ENCODE data around the gene GAS5. TPM values are rescaled to one million over a fixed set of nuclear protein-coding genes. Genes with fewer than 3 reads are reported as not detected.

Gene GAS5
- total RNA-seq, 2 experiments from 2014 or later: 865 to 867 TPM

DNA sequence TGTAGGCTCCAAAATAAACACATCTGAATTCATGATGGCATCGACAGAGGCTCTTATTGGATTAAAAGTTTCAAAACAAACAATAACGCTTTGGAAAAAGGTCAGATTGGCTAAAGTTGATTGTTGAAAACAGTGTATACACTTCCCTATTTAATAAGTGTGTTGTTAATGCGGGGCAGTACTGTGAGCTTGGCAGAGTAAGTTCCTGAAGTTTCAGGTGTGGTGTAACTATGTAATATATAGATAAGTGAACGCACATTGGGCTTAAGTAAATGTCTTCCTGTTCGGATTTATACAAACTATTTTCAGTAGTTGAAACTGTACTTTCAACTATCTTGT, 1.2 kb upstream of the GAS5 start:
- no peaks in the 10 kb centered on the region for H3K27me3 Mint-ChIP-seq
- no peaks in the 10 kb centered on the region for H3K9me3 ChIP-seq (ENCODE audit: control insufficient read depth in 1 of 2, insufficient read depth in 1 of 2, low read length in 2 of 2)
- peaks cover 85% of the 10 kb centered on the region for H3K4me1 Mint-ChIP-seq (ENCODE audit: low read depth)
- DNase-seq (no peak), ATAC-seq (ENCODE audit: poor library complexity) (no peak)
- H3K4me3 Mint-ChIP-seq: peak overlapping the region; percentile 93
- peak overlapping the region; percentile 90 for H3K4me3 ChIP-seq (ENCODE audit: low read length)
- H3K27me3 ChIP-seq (ENCODE audit: control insufficient read depth in 1 of 2, insufficient read depth in 2 of 2, low read length in 2 of 2): no peaks in the 10 kb centered on the region
- H3K36me3 ChIP-seq (ENCODE audit: insufficient read depth, low read length): peaks cover 41% of the 10 kb centered on the region
- no peaks in the 10 kb centered on the region for H3K9me3 Mint-ChIP-seq
- TF ChIP-seq CTCF (IDR thresholded peaks at IDR 0.05): no peak
- H3K36me3 Mint-ChIP-seq (ENCODE audit: low read depth): peaks cover 81% of the 10 kb centered on the region
- ChIA-PET POLR2A (interaction anchor here (0.7 to 7.9 kb wide), 21 partner anchors 8 to 1437 kb away, joined by 3 to 96 read pairs (median 6); partner anchors contain the start of genes CACYBP, CENPL, DARS2 and KLHL20), CTCF (interaction anchor here (1.4 kb wide), 1 partner anchor 15 kb away, joined by 3 read pairs; no protein-coding TSS in a partner anchor)
- peaks cover 60% of the 10 kb centered on the region for H3K4me1 ChIP-seq (ENCODE audit: insufficient read depth, low read length)
- H3K27ac ChIP-seq (ENCODE audit: low read depth in 1 of 2, low read length in 2 of 2): peak overlapping the region; percentile 96
- intact Hi-C loops (cut with DNase I, micrococcal nuclease): loop anchor here (2.0 to 5.0 kb wide), 5 partner anchors 154 to 1338 kb away; partner anchors contain the start of genes KLHL20 (in 2 of the 2), CACYBP (in 1 of the 2) and PRDX6 (in 1 of the 2)
- H3K27ac Mint-ChIP-seq: peak overlapping the region; percentile 95

- Mint-ChIP-seq H3K27me3 (no peaks in the 10 kb centered on the region), H3K9me3 (no peaks in the 10 kb centered on the region), H3K4me3 (peak within 1 kb of the TSS; percentile 93), H3K27ac (peak within 1 kb of the TSS; percentile 95), H3K4me1 (ENCODE audit: low read depth) (peaks cover 88% of the 10 kb centered on the region), H3K36me3 (ENCODE audit: low read depth) (peaks cover 81% of the 10 kb centered on the region)
- Histone ChIP-seq H3K4me1 (ENCODE audit: insufficient read depth, low read length) (peaks cover 60% of the 10 kb centered on the region), H3K4me3 (ENCODE audit: low read length) (peak within 1 kb of the TSS; percentile 90), H3K27me3 (ENCODE audit: control insufficient read depth in 1 of 2, insufficient read depth in 2 of 2, low read length in 2 of 2) (no peaks in the 10 kb centered on the region), H3K9me3 (ENCODE audit: control insufficient read depth in 1 of 2, insufficient read depth in 1 of 2, low read length in 2 of 2) (no peaks in the 10 kb centered on the region), H3K36me3 (ENCODE audit: insufficient read depth, low read length) (peaks cover 45% of the 10 kb centered on the region), H3K27ac (ENCODE audit: low read depth in 1 of 2, low read length in 2 of 2) (peak within 1 kb of the TSS; percentile 96)
- intact Hi-C loops (cut with DNase I, micrococcal nuclease): loop anchor here (1.0 to 5.0 kb wide), 8 partner anchors 44 to 1338 kb away; partner anchors contain the start of genes CENPL (in 2 of the 2), DARS2 (in 2 of the 2), KLHL20 (in 2 of the 2) and CACYBP (in 1 of the 2)
- TF ChIP-seq CTCF (IDR thresholded peaks at IDR 0.05): no peak
- POLR2A ChIA-PET: interaction anchor here (0.6 to 7.9 kb wide), 35 partner anchors 8 to 1437 kb away, joined by 3 to 96 read pairs (median 4); partner anchors contain the start of genes CACYBP, CENPL, DARS2 and KLHL20
- CTCF ChIA-PET: interaction anchor here (0.9 to 1.4 kb wide), 2 partner anchors 14 to 439 kb away, joined by 3 to 4 read pairs; no protein-coding TSS in a partner anchor
- ATAC-seq (ENCODE audit: poor library complexity) (peak; percentile 50), DNase-seq (peak; percentile 79 to 97 (median 90))
Observed at GRCh38 chr1:173868266-173869020, 654 bp upstream of the GAS5 start, which contains the start of gene ZBTB37. ZBTB37 (plus strand) TSS chr1:173868380; CDS start chr1:173870226, 1,846 bp downstream.

DNA sequence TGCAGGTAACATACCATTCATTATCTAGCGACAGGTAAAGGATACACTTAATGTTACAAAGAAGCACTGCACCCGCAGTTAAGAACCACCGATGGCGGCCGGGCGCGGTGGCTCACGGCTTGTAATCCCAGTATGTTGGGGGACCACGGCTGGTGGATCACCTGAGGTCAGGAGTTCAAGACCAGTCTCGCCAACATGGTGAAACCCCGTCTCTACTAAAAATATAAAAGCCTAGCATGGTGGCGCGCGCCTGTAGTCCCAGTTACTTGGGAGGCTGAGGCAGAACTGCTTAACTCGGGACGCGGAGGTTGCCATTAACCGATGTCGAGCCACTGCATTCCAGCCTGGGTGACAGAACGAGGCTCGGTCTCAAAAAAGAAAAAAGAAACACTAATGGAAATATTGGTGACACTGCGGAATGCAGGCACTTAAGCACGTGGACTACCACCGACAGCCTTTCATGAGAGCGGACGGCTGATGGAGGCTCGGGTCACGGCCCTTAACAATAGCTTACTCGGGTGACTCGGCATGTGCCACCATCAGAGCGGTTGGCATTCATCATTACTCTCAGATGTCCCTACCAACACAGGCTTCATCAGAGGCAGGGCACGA, 542 bp downstream of the GAS5 start:
- DNase-seq: peak in 5 of 14 experiments; percentile 3 to 59 (median 5)
- Histone ChIP-seq H3K36me3 (ENCODE audit: insufficient read depth, low read length) (peaks cover 49% of the 10 kb centered on the region), H3K27me3 (ENCODE audit: control insufficient read depth in 1 of 2, insufficient read depth in 2 of 2, low read length in 2 of 2) (no peaks in the 10 kb centered on the region), H3K27ac (ENCODE audit: low read depth in 1 of 2, low read length in 2 of 2) (peak overlapping the region; percentile 96), H3K4me3 (ENCODE audit: low read length) (peak overlapping the region; percentile 90), H3K4me1 (ENCODE audit: insufficient read depth, low read length) (peaks cover 56% of the 10 kb centered on the region), H3K9me3 (ENCODE audit: control insufficient read depth in 1 of 2, insufficient read depth in 1 of 2, low read length in 2 of 2) (no peaks in the 10 kb centered on the region)
- CTCF ChIA-PET: no interaction called here
- peaks cover 82% of the 10 kb centered on the region for H3K36me3 Mint-ChIP-seq (ENCODE audit: low read depth)
- H3K4me3 Mint-ChIP-seq: peak overlapping the region; percentile 93
- POLR2A ChIA-PET: interaction anchor here (1.0 to 7.9 kb wide), 14 partner anchors 11 to 1335 kb away, joined by 3 to 96 read pairs (median 7); partner anchors contain the start of genes CACYBP, CENPL, DARS2 and KLHL20
- no peak for TF ChIP-seq CTCF (IDR thresholded peaks at IDR 0.05)
- intact Hi-C loops (cut with DNase I, micrococcal nuclease): loop anchor here (2.0 to 5.0 kb wide), 4 partner anchors 154 to 1130 kb away; partner anchors contain the start of genes CACYBP (in 1 of the 2), KLHL20 (in 1 of the 2) and PRDX6 (in 1 of the 2)
- H3K27me3 Mint-ChIP-seq: no peaks in the 10 kb centered on the region
- peaks cover 81% of the 10 kb centered on the region for H3K4me1 Mint-ChIP-seq (ENCODE audit: low read depth)
- H3K27ac Mint-ChIP-seq: peak overlapping the region; percentile 95
- no peak for ATAC-seq (ENCODE audit: poor library complexity)
- no peaks in the 10 kb centered on the region for H3K9me3 Mint-ChIP-seq

Data from CD4-positive, alpha-beta T cell (primary cell).